Testis (tissue), 3 donors: ENCODE data around the gene MAP4K4. TPM values are rescaled to one million over a fixed set of nuclear protein-coding genes. Genes with fewer than 3 reads are reported as not detected.

ENCODE experiments used
- DNase-seq: peaks from one replicate; pipeline ENCODE4 v3.0.0-alpha.2; 2019
- H3K27ac ChIP-seq, 2 donors: fragments of 200-600 bp; sonication (generic); one replicate each; pipeline ENCODE4 v1.5.1; 2019
- H3K27me3 ChIP-seq: fragments of 200-600 bp; sonication (generic); one replicate; pipeline ENCODE4 v1.5.1; 2019
- H3K36me3 ChIP-seq: fragments of 200-600 bp; sonication (generic); one replicate; pipeline ENCODE4 v1.5.1; 2017; ENCODE audit warnings: low read depth; ENCODE audit errors: missing control alignments
- H3K4me1 ChIP-seq: fragments of 200-600 bp; sonication (generic); one replicate; pipeline ENCODE4 v1.5.1; 2019
- H3K4me3 ChIP-seq, 2 donors: fragments of 200-600 bp; sonication (generic); one replicate each; pipeline ENCODE4 v1.5.1; 2017 to 2019
- H3K9me3 ChIP-seq: fragments of 200-600 bp; sonication (generic); one replicate; pipeline ENCODE4 v1.5.1; 2017
- CTCF ChIP-seq, 3 experiments: fragments of 450-650 bp in 2 of 3; fragments of 200-600 bp in 1 of 3; sonication (generic) in 1 of 3; IDR thresholded peaks; one replicate each; pipeline ENCODE4 v1.5.1; 2016 to 2019; ENCODE audit warnings: antibody characterized with exemption in 3 of 3, mild to moderate bottlenecking in 2 of 3, moderate library complexity in 1 of 3
- POLR2A ChIP-seq: fragments of 450-650 bp; IDR thresholded peaks from one replicate; pipeline ENCODE4 v1.6.1; 2017; ENCODE audit warnings: antibody characterized with exemption, mild to moderate bottlenecking, moderate library complexity
- WGBS, 2 donors: methylation state at CpG; one replicate each; pipeline ENCODE4 v1.1.5; 2018; 5-methylcytosine and 5-hydroxymethylcytosine counted together
- intact Hi-C: fragments of 100-400 bp; cut with DNase I; formaldehyde crosslinking; loops from one replicate; pipeline ENCODE4 v1.15.1; 2023; ENCODE audit warnings: low total_unique reads
- polyA plus RNA-seq: library from polyadenylated mRNA; stranded (reverse); fragments of 350-450 nt; fragmentation: Illumina TruSeq; extraction: RNeasy Lipid Tissue Mini Kit (QIAGEN cat#74804); gene quantifications from one replicate; pipeline ENCODE4 v1.2.3, GENCODE V29; 2014; ENCODE audit warnings: low read depth, low replicate concordance; ENCODE audit not compliant: insufficient read depth
- total RNA-seq, 2 donors: library from RNA; depleted of rRNA; stranded (reverse); fragments of >200 nt; gene quantifications; one replicate each; pipeline ENCODE4 v1.2.3, GENCODE V29; 2016

The MAP4K4 gene
- total and polyA plus RNA-seq, 3 donors from 2014 or later: 88.2 to 194 (median 174) TPM

- 97 to 100% methylated on average over 2 of the region's 2 CpGs for WGBS, 2 donors
- intact Hi-C loops: no loop called here
- DNase-seq: no peak
- H3K9me3 ChIP-seq: no peaks in the 10 kb centered on the region
- no peak for TF ChIP-seq CTCF (IDR thresholded peaks at IDR 0.05)
- H3K4me3 ChIP-seq: no peak overlapping the region
- H3K4me1 ChIP-seq: peaks cover 35% of the 10 kb centered on the region
- no peaks in the 10 kb centered on the region for H3K27me3 ChIP-seq
- no peaks in the 10 kb centered on the region for H3K36me3 ChIP-seq
- no peak overlapping the region for H3K27ac ChIP-seq
These were observed 109.7 kb downstream of the MAP4K4 start for GRCh38 chr2:101807242-101807641.

GRCh38 chr2:101808006-101808562 lies 110.6 kb downstream of the MAP4K4 start:
- 63 to 76% methylated on average over 6 of the region's 6 CpGs for whole genome bisulfite sequencing, 2 donors
- no peaks in the 10 kb centered on the region for H3K27me3 ChIP-seq
- H3K4me3 ChIP-seq: no peak overlapping the region
- no peaks in the 10 kb centered on the region for H3K36me3 ChIP-seq
- no peak overlapping the region for H3K27ac ChIP-seq
- intact Hi-C loops: no loop called here
- H3K4me1 ChIP-seq: peaks cover 32% of the 10 kb centered on the region
- H3K9me3 ChIP-seq: no peaks in the 10 kb centered on the region
- DNase-seq: no peak
- no peak for TF ChIP-seq CTCF (IDR thresholded peaks at IDR 0.05)
- TF ChIP-seq POLR2A: no peak

- H3K4me1 ChIP-seq: peaks cover 28% of the 10 kb centered on the region
- H3K9me3 ChIP-seq: no peaks in the 10 kb centered on the region
These were observed 112.2 kb downstream of the MAP4K4 start for GRCh38 chr2:101809698-101810097.

GRCh38 chr2:101811226-101812015 lies 113.9 kb downstream of the MAP4K4 start:
- WGBS, 2 donors: 90 to 96% methylated on average over 11 of the region's 11 CpGs

More at GRCh38 chr2:101809698-101810097, 112.2 kb downstream of the MAP4K4 start:
- no peak overlapping the region for H3K27ac ChIP-seq
- TF ChIP-seq POLR2A (no peak), CTCF (IDR thresholded peaks at IDR 0.05) (no peak)
- intact Hi-C loops: no loop called here
- H3K4me3 ChIP-seq: no peak overlapping the region
- no peaks in the 10 kb centered on the region for H3K27me3 ChIP-seq
- no peak for DNase-seq
- no peaks in the 10 kb centered on the region for H3K36me3 ChIP-seq

More at GRCh38 chr2:101811226-101812015, 113.9 kb downstream of the MAP4K4 start:
- no peak for TF ChIP-seq POLR2A
- no peak for TF ChIP-seq CTCF (IDR thresholded peaks at IDR 0.05)
- peaks cover 25% of the 10 kb centered on the region for H3K4me1 ChIP-seq
- H3K9me3 ChIP-seq: no peaks in the 10 kb centered on the region
- H3K27me3 ChIP-seq: no peaks in the 10 kb centered on the region
- H3K36me3 ChIP-seq: no peaks in the 10 kb centered on the region
- H3K27ac ChIP-seq: no peak overlapping the region
- H3K4me3 ChIP-seq: no peak overlapping the region
- DNase-seq: no peak
- intact Hi-C loops: no loop called here
